ENCODE results near the gene TUBA3D. TPM values are rescaled to one million over a fixed set of nuclear protein-coding genes. Genes with fewer than 3 reads are reported as not detected.
A peak's percentile ranks its signal among the peaks of the same experiment; 100 is the strongest.
"Not testable (repeated sequence)": the region's sequence is repeated elsewhere in the genome, so short reads cannot be mapped to it uniquely, and the experiment has no call there.

Gene TUBA3D
- total RNA-seq, 1 donor from 2014 or later, result not detected

DNA sequence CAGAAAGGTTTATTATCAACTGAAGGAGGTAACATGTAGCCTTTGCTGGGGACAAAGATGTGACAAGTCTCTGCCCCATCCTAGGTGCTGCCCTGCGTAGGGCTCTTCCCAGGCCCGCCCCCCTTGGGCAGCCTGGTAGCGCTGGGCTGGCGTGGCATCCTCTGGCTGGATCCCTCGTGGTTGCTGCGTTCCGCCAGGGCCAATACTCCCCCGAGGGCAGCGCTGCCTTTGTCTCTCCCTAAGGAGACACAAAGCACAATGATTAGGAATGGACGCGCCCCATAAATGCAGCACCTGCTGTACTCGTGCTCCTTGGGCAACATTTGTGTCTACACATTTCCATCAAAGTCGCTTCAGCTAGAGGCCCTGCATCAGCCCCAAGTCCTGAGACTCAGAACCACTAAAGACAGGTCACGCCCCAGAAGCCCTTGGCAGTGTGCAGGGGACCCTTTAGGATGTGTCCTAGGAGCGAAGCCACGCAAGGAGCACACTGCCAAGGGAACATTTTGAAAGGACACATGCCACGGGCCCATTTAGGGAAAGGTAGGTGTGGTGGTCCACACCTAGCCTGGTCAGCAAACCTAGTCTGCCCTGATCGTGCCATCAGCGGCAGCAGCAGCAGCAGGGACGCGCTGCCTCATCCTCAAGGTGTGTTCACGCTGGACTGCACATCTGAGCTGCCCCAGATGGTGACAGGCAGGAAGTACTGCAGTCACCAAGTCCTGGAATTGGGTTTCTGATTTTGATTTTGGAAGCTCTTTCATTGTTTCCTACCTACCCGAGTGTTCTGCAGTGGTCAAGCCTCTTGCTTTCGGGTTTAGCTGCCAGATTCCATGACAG is 8.3 kb downstream of the TUBA3D start:
- not testable (repeated sequence) for DNase-seq (ENCODE audit: extremely low read depth, low read depth, low spot score)

DNA sequence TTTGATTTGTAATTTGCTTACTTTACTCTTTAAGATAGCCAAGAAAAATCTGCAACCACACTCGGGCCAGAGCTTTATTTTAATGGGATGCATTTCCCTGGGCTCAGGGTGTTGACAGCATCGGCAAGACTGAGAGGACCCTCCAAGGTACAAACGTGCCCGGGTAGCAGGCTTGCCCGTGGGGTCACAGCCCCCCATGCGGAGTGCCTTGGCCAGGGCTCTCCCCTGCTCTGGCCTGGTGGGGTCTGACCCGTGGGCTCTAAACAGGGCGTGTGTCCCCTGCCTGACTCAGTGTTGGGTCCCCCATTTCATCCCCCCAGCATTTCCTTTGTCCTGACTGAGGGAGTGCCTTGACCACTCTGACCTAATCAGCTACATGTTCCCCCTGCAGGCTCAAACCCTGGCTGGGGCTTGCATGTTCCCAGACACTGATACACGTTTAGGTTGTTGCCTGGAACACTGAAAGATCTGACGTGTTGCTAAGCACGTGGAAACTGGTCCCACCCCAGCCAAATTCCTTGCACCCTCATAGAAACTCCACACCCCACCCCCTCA is 9.1 kb downstream of the TUBA3D start:
- DNase-seq (ENCODE audit: extremely low read depth, low read depth, low spot score), result not testable (repeated sequence)

DNA sequence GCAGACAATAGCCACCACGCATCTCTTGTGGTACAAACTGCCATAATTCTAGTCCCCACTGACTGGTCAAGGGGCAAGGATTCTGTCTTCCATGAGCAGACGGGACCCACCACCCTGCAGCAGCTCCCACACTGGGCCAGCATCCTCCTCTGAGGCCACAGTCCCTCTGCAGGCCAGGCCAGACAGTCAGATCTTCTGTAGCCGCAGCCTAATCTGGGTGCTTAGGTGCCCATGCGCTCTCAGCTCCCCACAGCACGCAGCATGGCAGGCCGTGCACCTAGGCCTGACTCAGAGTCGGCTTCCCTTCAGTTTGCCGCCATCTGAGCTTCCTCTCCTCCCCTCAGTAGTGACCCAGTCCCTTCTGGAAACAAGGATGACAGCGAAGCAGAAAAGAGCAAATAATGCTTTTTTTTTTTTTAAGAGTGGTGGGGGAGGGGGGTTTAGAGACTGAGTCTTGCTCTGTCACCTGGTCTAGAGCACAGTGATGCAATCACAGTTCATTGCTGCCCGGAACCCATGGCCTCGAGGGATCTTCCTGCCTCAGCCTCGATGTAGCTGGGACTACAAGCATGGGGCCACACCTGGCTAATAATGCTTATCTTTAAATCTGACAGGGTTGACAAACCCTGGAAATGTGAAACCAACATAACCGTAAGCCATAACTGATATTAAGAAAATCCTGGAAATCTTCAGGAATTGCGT is 10.4 kb downstream of the TUBA3D start:
- not testable (repeated sequence) for DNase-seq (ENCODE audit: extremely low read depth, low read depth, low spot score)

- DNase-seq (ENCODE audit: extremely low read depth, low read depth, low spot score), result no peak
Measured at GRCh38 chr2:131488306-131489205, 12.6 kb downstream of the TUBA3D start.

DNA sequence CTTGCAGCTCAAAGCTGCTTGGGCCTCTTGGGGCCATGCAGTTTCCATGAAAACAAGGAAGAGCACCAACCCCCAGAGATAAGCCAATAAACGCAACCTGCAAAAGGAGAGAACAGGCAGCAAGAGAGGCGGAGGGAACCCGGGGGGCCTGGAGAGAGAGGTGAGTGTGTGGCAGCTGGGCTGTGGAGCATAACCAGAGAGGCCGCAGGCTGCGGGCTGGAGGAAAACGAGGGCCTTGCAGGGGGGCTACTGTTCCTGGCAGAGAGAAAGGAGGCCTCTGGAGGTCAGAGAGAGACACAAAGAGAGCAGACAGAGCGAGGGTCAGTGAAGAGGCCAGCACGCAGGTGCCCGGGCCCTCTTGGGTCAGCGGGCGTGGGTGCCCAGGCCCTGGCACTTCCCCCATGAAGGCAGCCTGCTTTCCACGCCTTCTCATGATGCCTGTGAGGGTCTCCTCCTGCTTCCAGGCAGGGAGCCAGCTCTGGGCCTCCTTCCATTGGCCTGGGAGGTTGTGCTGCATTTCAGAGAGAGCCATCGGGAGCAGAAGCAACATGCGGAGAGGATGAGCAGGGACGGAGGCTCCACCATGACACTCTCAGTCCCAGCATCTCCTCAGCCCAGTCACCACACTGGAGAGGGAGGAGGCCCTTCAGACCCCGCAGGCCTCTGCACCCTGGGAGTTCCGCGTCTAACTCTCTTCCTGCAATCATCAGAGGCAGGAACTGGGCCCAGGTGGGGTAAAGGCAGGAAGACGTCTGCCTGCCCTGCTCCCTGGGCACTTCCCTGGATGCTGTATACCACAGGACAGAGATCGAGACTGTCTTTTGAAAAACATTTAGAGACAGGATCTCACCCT is 14.9 kb downstream of the TUBA3D start:
- not testable (repeated sequence) for DNase-seq (ENCODE audit: extremely low read depth, low read depth, low spot score)

GRCh38 chr2:131491469-131491836 is 15.5 kb downstream of the TUBA3D start:
- not testable (repeated sequence) for DNase-seq (ENCODE audit: extremely low read depth, low read depth, low spot score)

DNA sequence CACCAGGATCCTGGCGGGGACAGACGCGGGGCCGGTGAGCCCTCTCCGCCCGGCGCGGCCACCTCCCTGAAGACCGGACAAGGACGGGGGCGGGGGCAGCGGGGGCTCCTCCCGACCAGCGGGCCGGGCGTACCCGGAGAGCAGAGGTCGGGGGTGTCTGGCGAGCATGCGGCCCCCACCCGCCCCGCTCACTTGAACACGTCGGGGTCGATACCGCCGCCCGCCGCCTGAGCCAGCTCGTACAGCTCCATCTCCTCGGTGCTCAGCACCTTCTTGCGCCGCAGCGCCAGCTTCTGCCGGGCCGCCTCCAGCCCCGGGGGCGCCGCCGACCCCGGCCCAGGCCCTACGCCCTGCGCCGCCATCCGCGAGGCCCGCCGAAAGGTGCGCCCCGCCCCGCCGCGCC is 16.1 kb downstream of the TUBA3D start, which contains the start of gene MZT2A:
MZT2A (minus strand) TSS at position 383 of the 403 bp plus-strand sequence; CDS start at position 362, 21 bp downstream.
- not testable (repeated sequence) for DNase-seq (ENCODE audit: extremely low read depth, low read depth, low spot score)

DNA sequence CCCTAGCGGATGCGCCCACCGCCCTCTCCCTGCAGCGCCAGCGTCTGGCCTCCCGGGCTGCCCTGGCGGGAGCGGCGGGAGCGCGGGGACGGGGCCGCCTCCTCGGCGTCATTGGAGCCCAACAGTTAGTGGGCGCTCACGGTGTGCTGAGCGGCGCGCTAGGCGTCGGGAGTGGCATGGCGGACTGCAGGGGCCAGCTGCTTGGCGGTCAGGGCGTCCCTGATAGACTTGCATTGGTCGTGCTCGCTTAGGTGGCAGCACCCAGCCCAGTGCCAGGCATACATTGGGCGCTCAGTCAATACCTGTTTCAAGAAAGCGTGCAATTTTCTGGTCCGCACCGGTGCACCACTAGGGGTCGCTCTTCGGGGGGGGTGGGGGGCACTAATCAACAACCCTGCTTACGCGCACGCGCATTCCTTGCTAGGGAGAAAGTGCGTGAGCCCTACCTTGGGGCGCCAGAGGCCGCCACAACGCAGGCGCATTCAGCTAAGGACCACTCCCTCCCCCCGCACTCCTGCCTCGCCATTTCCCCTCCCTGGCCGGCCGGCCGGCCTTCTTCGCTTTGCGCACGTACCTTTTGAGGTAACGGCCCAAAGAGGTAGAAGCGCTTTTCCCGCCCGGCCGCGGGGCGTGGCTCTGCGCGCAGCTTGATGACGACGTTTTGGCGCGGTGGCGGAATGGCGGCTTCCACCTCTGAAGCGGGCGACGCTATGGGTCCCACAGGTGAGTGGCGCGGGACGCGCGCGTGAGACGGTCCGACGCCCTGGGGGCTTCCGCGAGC is 16.7 kb downstream of the TUBA3D start:
- DNase-seq (ENCODE audit: extremely low read depth, low read depth, low spot score), result peak; percentile 33

DNA sequence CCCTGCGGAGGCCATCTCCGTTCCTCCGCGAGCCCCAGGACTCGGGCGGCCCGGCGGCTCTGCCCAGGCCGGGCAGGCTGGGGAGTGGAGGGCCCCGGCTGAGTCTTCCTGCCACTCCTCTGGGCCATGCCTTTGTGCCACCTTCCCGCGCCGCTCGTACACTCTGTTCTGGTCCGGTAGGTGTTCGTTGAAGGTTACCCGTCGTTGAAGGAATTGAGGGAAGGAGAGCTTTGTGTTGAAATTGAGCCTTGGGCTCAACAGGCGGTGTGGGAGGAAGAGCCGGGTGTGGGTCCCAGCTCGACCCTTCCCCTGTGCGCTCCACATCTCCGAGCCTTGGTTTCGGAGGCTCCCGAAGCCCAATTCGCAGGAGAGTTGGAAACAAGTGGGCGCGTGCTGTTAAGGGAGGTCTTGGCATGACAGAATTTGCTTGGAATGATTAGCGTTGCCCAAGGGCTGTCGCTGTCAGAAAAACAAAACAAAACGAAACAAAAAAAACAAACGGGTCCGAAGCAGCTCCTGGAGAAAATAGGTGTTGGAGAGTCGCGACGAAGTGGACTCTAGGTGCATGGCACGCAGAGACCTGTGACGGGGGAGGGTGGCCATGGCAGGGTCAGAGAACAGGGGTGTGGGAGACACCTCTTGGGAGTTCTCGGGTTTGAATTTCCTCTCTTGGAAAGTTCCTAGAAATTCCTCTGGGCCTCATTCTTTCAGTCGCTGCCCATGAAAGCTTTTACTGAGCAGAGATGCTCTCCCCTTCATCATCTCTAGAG is 17.5 kb downstream of the TUBA3D start:
- no peak for DNase-seq (ENCODE audit: extremely low read depth, low read depth, low spot score)

GRCh38 chr2:131495506-131495905 is 19.6 kb downstream of the TUBA3D start:
- DNase-seq (ENCODE audit: extremely low read depth, low read depth, low spot score), result not testable (repeated sequence)

- not testable (repeated sequence) for DNase-seq (ENCODE audit: extremely low read depth, low read depth, low spot score)
Measured at GRCh38 chr2:131498321-131498973, 22.5 kb downstream of the TUBA3D start.

DNA sequence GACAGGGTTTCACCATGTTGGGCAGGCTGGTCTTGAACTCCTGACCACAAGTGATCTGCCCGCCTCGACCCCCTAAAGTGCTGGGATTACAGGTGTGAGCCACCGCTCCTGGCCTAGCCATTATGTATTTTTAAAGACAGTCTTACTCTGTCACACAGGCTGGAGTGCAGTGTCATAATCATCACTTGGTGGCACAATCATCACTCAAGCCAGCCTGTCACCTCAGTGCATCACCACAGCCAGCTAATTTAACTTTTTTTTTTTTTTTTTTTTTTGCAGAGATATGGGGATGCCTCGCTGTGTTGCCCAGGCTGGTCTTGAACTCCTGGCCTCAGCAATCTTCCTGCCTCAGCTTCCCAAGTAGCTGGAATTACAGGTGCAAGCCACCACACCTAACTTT is 27.7 kb downstream of the TUBA3D start:
- DNase-seq (ENCODE audit: extremely low read depth, low read depth, low spot score), result not testable (repeated sequence)

- not testable (repeated sequence) for DNase-seq (ENCODE audit: extremely low read depth, low read depth, low spot score)
Measured at GRCh38 chr2:131504082-131504750, 28.3 kb downstream of the TUBA3D start.

DNA sequence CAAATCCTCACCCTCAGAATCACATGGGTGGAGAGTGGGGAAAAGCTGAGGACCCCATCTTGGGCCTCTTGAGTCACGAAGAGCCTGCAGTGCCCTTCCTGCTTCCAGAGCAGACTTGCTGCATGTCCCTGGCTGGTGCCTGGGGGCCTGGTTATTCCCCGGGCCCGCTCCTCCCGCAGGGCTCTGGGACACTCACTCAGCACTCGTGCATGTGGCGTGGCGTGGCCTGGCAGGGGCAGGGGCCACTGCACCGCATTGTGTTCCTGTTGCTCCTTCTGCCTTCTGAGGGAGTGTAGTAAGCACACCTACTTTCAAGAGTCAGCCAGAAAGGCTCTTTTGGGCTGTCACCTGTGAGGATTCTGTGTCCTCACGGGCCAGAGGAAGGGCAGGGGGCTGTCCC is 33.7 kb downstream of the TUBA3D start:
- DNase-seq (ENCODE audit: extremely low read depth, low read depth, low spot score), result no peak

GRCh38 chr2:131511291-131511968 is 35.5 kb downstream of the TUBA3D start:
- DNase-seq (ENCODE audit: extremely low read depth, low read depth, low spot score), result not testable (repeated sequence)
